ENCODE data around the gene PIK3R1.

The PIK3R1 gene

DNA sequence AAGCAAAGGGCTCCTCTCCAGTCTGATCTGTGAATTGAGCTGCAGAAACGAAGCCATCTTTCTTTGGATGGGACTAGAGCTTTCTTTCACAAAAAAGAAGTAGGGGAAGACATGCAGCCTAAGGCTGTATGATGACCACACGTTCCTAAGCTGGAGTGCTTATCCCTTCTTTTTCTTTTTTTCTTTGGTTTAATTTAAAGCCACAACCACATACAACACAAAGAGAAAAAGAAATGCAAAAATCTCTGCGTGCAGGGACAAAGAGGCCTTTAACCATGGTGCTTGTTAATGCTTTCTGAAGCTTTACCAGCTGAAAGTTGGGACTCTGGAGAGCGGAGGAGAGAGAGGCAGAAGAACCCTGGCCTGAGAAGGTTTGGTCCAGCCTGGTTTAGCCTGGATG, 82.1 kb downstream of the PIK3R1 start:
- TF ChIP-seq TEAD4 (IDR thresholded peaks at IDR 0.05) = no peak
- no peak for TF ChIP-seq EP300 (IDR thresholded peaks at IDR 0.05; ENCODE audit: borderline replicate concordance)
- no peak for TF ChIP-seq TAF1 (IDR thresholded peaks at IDR 0.05; ENCODE audit: low read depth)
- TF ChIP-seq RAD21 (IDR thresholded peaks at IDR 0.05; ENCODE audit: low read depth) = no peak
- no peak for TF ChIP-seq REST (IDR thresholded peaks at IDR 0.05; ENCODE audit: low read depth)
- no peak for TF ChIP-seq TCF12 (IDR thresholded peaks at IDR 0.05; ENCODE audit: low read depth)
- TF ChIP-seq CEBPB (IDR thresholded peaks at IDR 0.05) = no peak
- no peak for TF ChIP-seq EGR1 (IDR thresholded peaks at IDR 0.05)
- TF ChIP-seq CREB1 (IDR thresholded peaks at IDR 0.05; ENCODE audit: low read depth) = no peak
- no peak for TF ChIP-seq NFIC (IDR thresholded peaks at IDR 0.05)

DNA sequence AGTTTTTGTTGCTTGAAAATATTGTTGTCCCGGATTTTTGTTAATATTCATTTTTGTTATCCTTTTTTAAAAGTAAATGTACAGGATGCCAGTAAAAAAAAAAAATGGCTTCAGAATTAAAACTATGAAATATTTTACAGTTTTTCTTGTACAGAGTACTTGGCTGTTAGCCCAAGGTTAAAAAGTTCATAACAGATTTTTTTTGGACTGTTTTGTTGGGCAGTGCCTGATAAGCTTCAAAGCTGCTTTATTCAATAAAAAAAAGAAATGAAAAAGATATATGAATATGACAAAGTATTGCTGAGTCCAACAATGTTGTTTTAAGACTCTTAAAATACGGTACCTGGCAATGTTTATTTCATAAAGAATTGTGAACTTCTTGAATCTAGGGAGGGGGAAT, 82.9 kb downstream of the PIK3R1 start:
- TF ChIP-seq YY1 (IDR thresholded peaks at IDR 0.05; ENCODE audit: low read depth) = no peak
- TF ChIP-seq RAD21 (IDR thresholded peaks at IDR 0.05; ENCODE audit: low read depth) = no peak
- TF ChIP-seq TCF12 (IDR thresholded peaks at IDR 0.05; ENCODE audit: low read depth) = no peak
- TF ChIP-seq EP300 (IDR thresholded peaks at IDR 0.05; ENCODE audit: borderline replicate concordance) = no peak
- no peak for TF ChIP-seq REST (IDR thresholded peaks at IDR 0.05; ENCODE audit: low read depth)
- TF ChIP-seq CEBPB (IDR thresholded peaks at IDR 0.05) = no peak
- no peak for TF ChIP-seq ZBTB7A (IDR thresholded peaks at IDR 0.05; ENCODE audit: low read depth)
- TF ChIP-seq EGR1 (IDR thresholded peaks at IDR 0.05) = no peak
- TF ChIP-seq MAX (IDR thresholded peaks at IDR 0.05) = no peak
- TF ChIP-seq, protein P1, sequence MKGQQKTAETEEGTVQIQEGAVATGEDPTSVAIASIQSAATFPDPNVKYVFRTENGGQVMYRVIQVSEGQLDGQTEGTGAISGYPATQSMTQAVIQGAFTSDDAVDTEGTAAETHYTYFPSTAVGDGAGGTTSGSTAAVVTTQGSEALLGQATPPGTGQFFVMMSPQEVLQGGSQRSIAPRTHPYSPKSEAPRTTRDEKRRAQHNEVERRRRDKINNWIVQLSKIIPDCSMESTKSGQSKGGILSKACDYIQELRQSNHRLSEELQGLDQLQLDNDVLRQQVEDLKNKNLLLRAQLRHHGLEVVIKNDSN (IDR thresholded peaks at IDR 0.05) = no peak
- no peak for TF ChIP-seq TAF1 (IDR thresholded peaks at IDR 0.05; ENCODE audit: low read depth)
- no peak for TF ChIP-seq TEAD4 (IDR thresholded peaks at IDR 0.05)
- no peak for TF ChIP-seq CREB1 (IDR thresholded peaks at IDR 0.05; ENCODE audit: low read depth)
- no peak for TF ChIP-seq NFIC (IDR thresholded peaks at IDR 0.05)

- TF ChIP-seq TEAD4 (IDR thresholded peaks at IDR 0.05) = no peak
- TF ChIP-seq, protein P1 (IDR thresholded peaks at IDR 0.05) = no peak
- no peak for TF ChIP-seq TCF12 (IDR thresholded peaks at IDR 0.05; ENCODE audit: low read depth)
- TF ChIP-seq TAF1 (IDR thresholded peaks at IDR 0.05; ENCODE audit: low read depth) = no peak
- no peak for TF ChIP-seq NFIC (IDR thresholded peaks at IDR 0.05)
- TF ChIP-seq YY1 (IDR thresholded peaks at IDR 0.05; ENCODE audit: low read depth) = no peak
- no peak for TF ChIP-seq REST (IDR thresholded peaks at IDR 0.05; ENCODE audit: low read depth)
- TF ChIP-seq MAX (IDR thresholded peaks at IDR 0.05) = no peak
- no peak for TF ChIP-seq EGR1 (IDR thresholded peaks at IDR 0.05)
- no peak for TF ChIP-seq CREB1 (IDR thresholded peaks at IDR 0.05; ENCODE audit: low read depth)
Observed at GRCh38 chr5:68299105-68299504, 83.5 kb downstream of the PIK3R1 start.

DNA sequence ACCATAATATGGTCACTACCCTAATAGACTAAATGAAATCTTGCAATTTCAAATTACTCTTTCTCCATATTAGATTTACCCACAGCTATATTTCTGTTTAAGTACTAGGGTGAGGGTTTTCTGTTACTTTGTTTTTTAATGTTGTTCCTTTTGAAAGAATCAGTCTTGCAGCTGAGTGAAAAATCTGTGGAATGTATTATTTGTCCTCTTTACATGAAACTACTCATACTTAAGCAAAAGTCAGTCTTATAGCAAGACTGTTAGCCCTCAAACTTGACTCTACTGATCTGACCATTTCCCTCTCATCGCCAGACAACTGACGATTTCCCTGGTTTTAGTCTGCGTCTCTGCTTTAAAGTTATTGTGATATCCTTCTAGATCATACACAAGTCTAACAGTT, 84.0 kb downstream of the PIK3R1 start:
- TF ChIP-seq ZBTB7A (IDR thresholded peaks at IDR 0.05; ENCODE audit: low read depth) (no peak), MAX (IDR thresholded peaks at IDR 0.05) (no peak), RAD21 (IDR thresholded peaks at IDR 0.05; ENCODE audit: low read depth) (no peak), EGR1 (IDR thresholded peaks at IDR 0.05) (no peak), FOXM1 (IDR thresholded peaks at IDR 0.05; ENCODE audit: borderline replicate concordance, low read depth) (no peak)
